Panc1 (cell line): Measurements from ENCODE around the gene SH3BP5L. TPM values are rescaled to one million over a fixed set of nuclear protein-coding genes. Genes with fewer than 3 reads are reported as not detected.

Experiments used
- ATAC-seq: fragments of 200-7000 bp; cut with Tn5 transposase; 2 replicates; pipeline ENCODE4 v1.9.1; 2020; ENCODE audit warnings: mild to moderate bottlenecking, moderate library complexity
- BruUV-seq: library from RNA; stranded (reverse); fragments of 400-500 nt; replicated peaks from 2 replicates; lab custom pipeline; 2021; lab: Mats Ljungman, UMichigan
- CTCF ChIA-PET: fragments of 300-600 bp; sonication (Branson Sonifier 250); formaldehyde crosslinking; loops from one replicate; lab custom pipeline; 2022; ENCODE audit warnings: antibody characterized with exemption; lab: Charles Lee
- POLR2A ChIA-PET: fragments of 300-600 bp; sonication (Branson Sonifier 250); formaldehyde crosslinking; loops from one replicate; lab custom pipeline; 2022; ENCODE audit warnings: antibody characterized with exemption; lab: Charles Lee
- DNase-seq: peaks from one replicate; pipeline ENCODE4 v3.0.0-alpha.2; 2010; ENCODE audit warnings: low read depth, low spot score
- H3K27ac ChIP-seq: 2 replicates; pipeline ENCODE4 v1.5.1; 2011; ENCODE audit warnings: mild to moderate bottlenecking, low read length, inconsistent platforms
- H3K27me3 ChIP-seq: fragments of 200-500 bp; sonication (Bioruptor generic); 2 replicates; pipeline ENCODE4 v1.6.0; 2014; ENCODE audit warnings: low read length, inconsistent platforms; ENCODE audit not compliant: control insufficient read depth, insufficient read depth
- H3K36me3 ChIP-seq: fragments of 200-500 bp; sonication (Bioruptor generic); 2 replicates; pipeline ENCODE4 v1.5.1; 2014; ENCODE audit warnings: inconsistent platforms, mild to moderate bottlenecking, low read length, moderate library complexity; ENCODE audit not compliant: control insufficient read depth, insufficient read depth
- H3K4me1 ChIP-seq: 2 replicates; pipeline ENCODE4 v1.5.1; 2011; ENCODE audit warnings: inconsistent platforms, mild to moderate bottlenecking, low read length, moderate library complexity; ENCODE audit not compliant: control insufficient read depth, insufficient read depth
- H3K4me3 ChIP-seq, 2 experiments: 2 replicates each; pipeline ENCODE4 v1.5.1; 2011 to 2012; ENCODE audit warnings: low read depth in 2 of 2, low read length in 2 of 2, mild to moderate bottlenecking in 2 of 2, inconsistent platforms in 1 of 2, moderate library complexity in 1 of 2
- H3K9me3 ChIP-seq: fragments of 200-500 bp; sonication (Bioruptor generic); 2 replicates; pipeline ENCODE4 v1.5.1; 2014; ENCODE audit warnings: low read depth, mild to moderate bottlenecking, inconsistent platforms, low read length, moderate library complexity; ENCODE audit not compliant: control insufficient read depth, insufficient read depth
- POLR2AphosphoS5 ChIP-seq: IDR thresholded peaks from 2 replicates; pipeline ENCODE4 v1.6.1; 2012; ENCODE audit warnings: mild to moderate bottlenecking, low read depth, low read length, moderate library complexity
- SIN3A ChIP-seq: IDR thresholded peaks from 2 replicates; pipeline ENCODE4 v1.6.1; 2012; ENCODE audit warnings: low read depth, mild to moderate bottlenecking, low read length, moderate library complexity, borderline replicate concordance; ENCODE audit not compliant: insufficient read depth
- TCF7L2 ChIP-seq: IDR thresholded peaks from 2 replicates; pipeline ENCODE4 v1.6.1; 2011; ENCODE audit warnings: mild to moderate bottlenecking, low read depth, low read length, inconsistent platforms
- in situ Hi-C: cut with HindIII; loops from 2 replicates; pipeline ENCODE4 v1.10.0; 2016; ENCODE audit warnings: low sequenced_read_pairs, low pct_unique_long_range_greater_than_20kb
- intact Hi-C: fragments of 100-400 bp; cut with micrococcal nuclease; formaldehyde crosslinking; loops from one replicate; pipeline ENCODE4 v1.10.0; 2022; ENCODE audit not compliant: unreplicated experiment
- total RNA-seq: library from RNA; stranded (reverse); gene quantifications from one replicate; pipeline ENCODE4 v1.2.1, GENCODE V29; 2021; ENCODE audit not compliant: unreplicated experiment
- TF ChIP-seq, protein P1 (sequence below), 2 experiments: IDR thresholded peaks; 2 replicates each; pipeline ENCODE4 v1.6.1; 2011 to 2012; ENCODE audit warnings: low read depth in 2 of 2, control low read depth in 1 of 2, low read length in 1 of 2, mild to moderate bottlenecking in 1 of 2, moderate library complexity in 1 of 2; ENCODE audit not compliant: insufficient read depth in 1 of 2
- TF ChIP-seq, protein P2 (sequence below): fragments of 450-650 bp; IDR thresholded peaks from 2 replicates; pipeline ENCODE4 v1.5.1; 2017; ENCODE audit warnings: mild to moderate bottlenecking

SH3BP5L gene
- total RNA-seq, 1 experiment from 2014 or later = 23.9 TPM

DNA sequence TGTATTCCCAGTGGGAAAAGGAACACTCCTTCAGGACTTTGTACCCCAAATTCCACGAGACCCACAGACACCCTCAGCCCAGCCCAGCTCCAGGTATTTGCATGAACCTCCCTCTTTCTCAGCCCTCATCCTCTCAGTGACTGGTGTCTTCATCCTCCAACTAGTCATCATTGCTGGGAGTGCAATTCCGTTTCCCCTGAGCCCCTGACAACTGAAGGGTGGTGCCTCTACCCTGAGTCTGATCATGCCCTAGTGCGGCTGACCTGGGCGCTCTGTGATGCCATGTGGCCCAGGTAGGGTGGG is 36.9 kb upstream of the SH3BP5L start:
- H3K27me3 ChIP-seq = peaks cover 3% of the 10 kb centered on the region; the same call in 1 of the 2 replicates
- DNase-seq (no peak), ATAC-seq (peak; percentile 3)
- BruUV-seq = no TSS peak
- peak overlapping the region; percentile 45; the same call in 1 of the 2 replicates for H3K27ac ChIP-seq
- H3K4me3 ChIP-seq = peak overlapping the region; percentile 55 to 72
- ChIA-PET CTCF (no interaction called here), POLR2A (no interaction called here)
- H3K4me1 ChIP-seq = peaks cover 15% of the 10 kb centered on the region
- intact Hi-C loops = no loop called here
- no peaks in the 10 kb centered on the region for H3K9me3 ChIP-seq
- TF ChIP-seq, protein P1, sequence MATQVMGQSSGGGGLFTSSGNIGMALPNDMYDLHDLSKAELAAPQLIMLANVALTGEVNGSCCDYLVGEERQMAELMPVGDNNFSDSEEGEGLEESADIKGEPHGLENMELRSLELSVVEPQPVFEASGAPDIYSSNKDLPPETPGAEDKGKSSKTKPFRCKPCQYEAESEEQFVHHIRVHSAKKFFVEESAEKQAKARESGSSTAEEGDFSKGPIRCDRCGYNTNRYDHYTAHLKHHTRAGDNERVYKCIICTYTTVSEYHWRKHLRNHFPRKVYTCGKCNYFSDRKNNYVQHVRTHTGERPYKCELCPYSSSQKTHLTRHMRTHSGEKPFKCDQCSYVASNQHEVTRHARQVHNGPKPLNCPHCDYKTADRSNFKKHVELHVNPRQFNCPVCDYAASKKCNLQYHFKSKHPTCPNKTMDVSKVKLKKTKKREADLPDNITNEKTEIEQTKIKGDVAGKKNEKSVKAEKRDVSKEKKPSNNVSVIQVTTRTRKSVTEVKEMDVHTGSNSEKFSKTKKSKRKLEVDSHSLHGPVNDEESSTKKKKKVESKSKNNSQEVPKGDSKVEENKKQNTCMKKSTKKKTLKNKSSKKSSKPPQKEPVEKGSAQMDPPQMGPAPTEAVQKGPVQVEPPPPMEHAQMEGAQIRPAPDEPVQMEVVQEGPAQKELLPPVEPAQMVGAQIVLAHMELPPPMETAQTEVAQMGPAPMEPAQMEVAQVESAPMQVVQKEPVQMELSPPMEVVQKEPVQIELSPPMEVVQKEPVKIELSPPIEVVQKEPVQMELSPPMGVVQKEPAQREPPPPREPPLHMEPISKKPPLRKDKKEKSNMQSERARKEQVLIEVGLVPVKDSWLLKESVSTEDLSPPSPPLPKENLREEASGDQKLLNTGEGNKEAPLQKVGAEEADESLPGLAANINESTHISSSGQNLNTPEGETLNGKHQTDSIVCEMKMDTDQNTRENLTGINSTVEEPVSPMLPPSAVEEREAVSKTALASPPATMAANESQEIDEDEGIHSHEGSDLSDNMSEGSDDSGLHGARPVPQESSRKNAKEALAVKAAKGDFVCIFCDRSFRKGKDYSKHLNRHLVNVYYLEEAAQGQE (IDR thresholded peaks at IDR 0.05; ENCODE audit: insufficient read depth in 1 of 2, low read depth in 2 of 2, low read length in 1 of 2) = no peak
- no peak for TF ChIP-seq POLR2AphosphoS5
- TF ChIP-seq TCF7L2 = no peak
- no peak for TF ChIP-seq SIN3A
- TF ChIP-seq, protein P2, sequence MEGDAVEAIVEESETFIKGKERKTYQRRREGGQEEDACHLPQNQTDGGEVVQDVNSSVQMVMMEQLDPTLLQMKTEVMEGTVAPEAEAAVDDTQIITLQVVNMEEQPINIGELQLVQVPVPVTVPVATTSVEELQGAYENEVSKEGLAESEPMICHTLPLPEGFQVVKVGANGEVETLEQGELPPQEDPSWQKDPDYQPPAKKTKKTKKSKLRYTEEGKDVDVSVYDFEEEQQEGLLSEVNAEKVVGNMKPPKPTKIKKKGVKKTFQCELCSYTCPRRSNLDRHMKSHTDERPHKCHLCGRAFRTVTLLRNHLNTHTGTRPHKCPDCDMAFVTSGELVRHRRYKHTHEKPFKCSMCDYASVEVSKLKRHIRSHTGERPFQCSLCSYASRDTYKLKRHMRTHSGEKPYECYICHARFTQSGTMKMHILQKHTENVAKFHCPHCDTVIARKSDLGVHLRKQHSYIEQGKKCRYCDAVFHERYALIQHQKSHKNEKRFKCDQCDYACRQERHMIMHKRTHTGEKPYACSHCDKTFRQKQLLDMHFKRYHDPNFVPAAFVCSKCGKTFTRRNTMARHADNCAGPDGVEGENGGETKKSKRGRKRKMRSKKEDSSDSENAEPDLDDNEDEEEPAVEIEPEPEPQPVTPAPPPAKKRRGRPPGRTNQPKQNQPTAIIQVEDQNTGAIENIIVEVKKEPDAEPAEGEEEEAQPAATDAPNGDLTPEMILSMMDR = no peak
- H3K36me3 ChIP-seq = no peaks in the 10 kb centered on the region; the same call in 1 of the 2 replicates
- in situ Hi-C loops = no loop called here

DNA sequence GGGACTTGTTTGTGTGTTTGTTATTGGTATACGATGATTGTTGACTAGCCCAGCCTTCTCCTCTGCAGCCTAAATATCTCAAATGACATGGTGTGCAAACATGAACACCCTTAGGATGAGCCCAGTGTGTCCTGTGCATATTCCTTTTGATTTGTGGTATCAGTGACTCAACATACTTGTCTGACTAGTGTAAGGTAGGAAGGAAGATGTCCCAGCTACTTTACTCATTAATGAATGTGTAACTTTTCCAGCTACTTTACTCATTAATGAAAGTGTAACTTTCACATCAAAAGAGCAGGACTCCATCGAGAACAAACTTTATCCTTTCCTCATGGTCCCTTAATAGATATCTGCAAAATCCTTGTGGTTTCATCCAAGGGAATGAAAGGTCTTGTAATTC is 35.9 kb upstream of the SH3BP5L start:
- POLR2A ChIA-PET = interaction anchor here (0.6 kb wide), 1 partner anchor 235 kb away, joined by 14 read pairs; no protein-coding TSS in a partner anchor
- no peak for ATAC-seq
- CTCF ChIA-PET = no interaction called here
- Histone ChIP-seq H3K27ac (no peak overlapping the region), H3K36me3 (peaks cover 3% of the 10 kb centered on the region), H3K4me3 (no peak overlapping the region), H3K9me3 (no peaks in the 10 kb centered on the region), H3K4me1 (peaks cover 21% of the 10 kb centered on the region), H3K27me3 (peaks cover 3% of the 10 kb centered on the region; the same call in 1 of the 2 replicates)
- in situ Hi-C loops = no loop called here
- no peak for DNase-seq
- intact Hi-C loops = no loop called here
- BruUV-seq = no TSS peak
- TF ChIP-seq, protein P2 = no peak
- TF ChIP-seq TCF7L2 = no peak
- TF ChIP-seq SIN3A = no peak
- TF ChIP-seq POLR2AphosphoS5 = no peak
- TF ChIP-seq, protein P1 (IDR thresholded peaks at IDR 0.05; ENCODE audit: insufficient read depth in 1 of 2, low read depth in 2 of 2, low read length in 1 of 2) = no peak
